Measurements from ENCODE around the gene PRAMEF1.
"Not testable (repeated sequence)": the region's sequence is repeated elsewhere in the genome, so short reads cannot be mapped to it uniquely, and the experiment has no call there.

PRAMEF1 gene, protein sequence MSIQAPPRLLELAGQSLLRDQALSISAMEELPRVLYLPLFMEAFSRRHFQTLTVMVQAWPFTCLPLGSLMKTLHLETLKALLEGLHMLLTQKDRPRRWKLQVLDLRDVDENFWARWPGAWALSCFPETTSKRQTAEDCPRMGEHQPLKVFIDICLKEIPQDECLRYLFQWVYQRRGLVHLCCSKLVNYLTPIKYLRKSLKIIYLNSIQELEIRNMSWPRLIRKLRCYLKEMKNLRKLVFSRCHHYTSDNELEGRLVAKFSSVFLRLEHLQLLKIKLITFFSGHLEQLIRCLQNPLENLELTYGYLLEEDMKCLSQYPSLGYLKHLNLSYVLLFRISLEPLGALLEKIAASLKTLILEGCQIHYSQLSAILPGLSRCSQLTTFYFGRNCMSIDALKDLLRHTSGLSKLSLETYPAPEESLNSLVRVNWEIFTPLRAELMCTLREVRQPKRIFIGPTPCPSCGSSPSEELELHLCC

DNA sequence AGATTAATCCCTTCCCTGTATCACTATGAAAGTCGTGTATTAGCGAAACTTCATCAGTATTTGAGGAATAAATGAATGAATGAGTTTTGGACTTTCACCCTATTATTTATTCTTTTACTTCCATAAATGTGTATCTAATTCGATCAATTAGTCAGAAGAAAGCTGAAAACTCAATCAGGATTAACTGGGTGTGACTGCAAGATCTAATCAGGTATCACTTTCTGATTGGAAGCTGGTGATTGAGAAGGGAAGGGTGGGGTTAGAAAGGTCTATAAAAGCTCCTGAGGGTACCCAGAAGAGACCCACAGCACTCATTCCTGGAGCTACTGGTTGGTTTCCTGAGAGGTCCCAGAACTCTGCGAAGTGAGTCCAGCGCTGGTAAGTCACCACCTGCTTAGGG, at the start of gene PRAMEF1:
TSS of gene PRAMEF1 (plus strand) at position 301 of the 400 bp plus-strand sequence. CDS start 1,831 bp downstream, outside the sequence.
- not testable (repeated sequence) for DNase-seq

DNA sequence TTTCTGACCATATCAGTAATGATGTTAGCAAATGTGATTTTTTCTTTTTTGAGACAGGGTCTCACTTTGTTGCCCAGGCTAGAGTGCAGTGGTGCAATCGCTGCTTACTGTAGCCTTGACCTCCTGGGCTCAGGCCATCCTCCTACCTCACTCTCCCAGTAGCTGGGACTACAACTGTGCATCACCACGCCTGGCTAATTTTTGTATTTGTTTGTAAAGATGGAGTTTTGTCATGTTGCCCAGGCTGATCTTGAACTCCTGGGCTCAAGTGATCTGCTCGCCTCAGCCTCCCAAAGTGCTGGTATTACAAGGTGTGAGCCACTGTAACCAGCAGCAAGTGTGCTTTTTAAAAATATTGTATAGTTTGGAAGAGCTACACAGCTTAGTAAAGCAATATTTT, 49.3 kb upstream of the PRAMEF1 start:
- no peak for DNase-seq

GRCh38 chr1:12745126-12745991, 45.8 kb upstream of the PRAMEF1 start:
- no peak for DNase-seq

DNA sequence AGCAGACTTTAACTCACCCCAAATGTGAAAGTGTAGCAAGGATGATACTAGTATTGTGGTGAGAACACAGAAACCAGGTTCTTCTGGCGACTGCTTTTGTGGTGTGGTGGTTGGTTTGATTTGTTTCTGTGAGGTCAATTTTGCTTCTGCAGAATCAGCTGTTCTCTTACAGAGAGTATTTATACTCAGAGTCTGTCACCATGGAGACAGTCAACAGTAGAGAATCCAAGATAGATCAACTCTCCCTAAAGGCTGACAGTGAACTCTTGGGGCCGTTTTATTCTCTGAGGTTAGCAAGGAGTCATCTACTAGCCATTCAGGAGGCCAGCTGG, 45.2 kb upstream of the PRAMEF1 start, which contains the start of gene CFAP107:
TSS of gene CFAP107 (plus strand) at position 209 of the 332 bp plus-strand sequence. CDS start 231 bp downstream, outside the sequence.
- no peak for DNase-seq

GRCh38 chr1:12748778-12749355, 42.3 kb upstream of the PRAMEF1 start:
- DNase-seq = no peak

GRCh38 chr1:12754738-12755137, 36.5 kb upstream of the PRAMEF1 start:
- no peak for DNase-seq

- DNase-seq = no peak
Observed at GRCh38 chr1:12756273-12756672, 34.9 kb upstream of the PRAMEF1 start.

DNA sequence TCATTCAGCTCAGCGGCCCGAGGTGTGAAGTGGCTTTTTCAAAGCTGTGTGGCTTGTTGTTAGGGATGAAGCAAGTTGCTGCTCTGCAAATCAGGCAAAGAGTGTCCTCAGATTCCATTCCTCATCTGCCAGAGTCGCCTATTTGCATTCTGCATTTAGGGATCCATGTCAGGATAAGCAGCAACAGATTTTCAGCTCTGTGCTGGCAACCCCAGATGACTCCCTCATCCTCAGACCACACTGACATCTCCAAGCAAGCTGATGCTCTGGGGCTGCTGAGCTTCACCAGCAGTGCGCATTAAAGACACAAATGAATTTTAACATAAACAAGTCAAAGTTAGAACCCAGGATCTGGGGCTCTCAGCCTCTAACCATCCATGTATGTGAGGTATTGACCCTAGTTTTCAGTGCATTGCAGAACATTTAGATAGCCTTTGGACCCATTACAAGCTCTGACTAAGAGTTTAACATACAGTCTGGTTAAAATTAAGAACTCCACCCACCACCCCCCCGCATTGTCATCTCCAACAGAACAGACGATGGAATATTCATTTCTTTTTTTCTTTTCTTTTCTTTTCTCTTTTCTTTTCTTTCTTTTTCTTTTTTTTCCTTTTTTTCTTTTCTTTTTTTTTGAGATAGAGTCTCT, 34.3 kb upstream of the PRAMEF1 start:
- no peak for DNase-seq

GRCh38 chr1:12757836-12758235, 33.4 kb upstream of the PRAMEF1 start:
- DNase-seq = no peak

DNA sequence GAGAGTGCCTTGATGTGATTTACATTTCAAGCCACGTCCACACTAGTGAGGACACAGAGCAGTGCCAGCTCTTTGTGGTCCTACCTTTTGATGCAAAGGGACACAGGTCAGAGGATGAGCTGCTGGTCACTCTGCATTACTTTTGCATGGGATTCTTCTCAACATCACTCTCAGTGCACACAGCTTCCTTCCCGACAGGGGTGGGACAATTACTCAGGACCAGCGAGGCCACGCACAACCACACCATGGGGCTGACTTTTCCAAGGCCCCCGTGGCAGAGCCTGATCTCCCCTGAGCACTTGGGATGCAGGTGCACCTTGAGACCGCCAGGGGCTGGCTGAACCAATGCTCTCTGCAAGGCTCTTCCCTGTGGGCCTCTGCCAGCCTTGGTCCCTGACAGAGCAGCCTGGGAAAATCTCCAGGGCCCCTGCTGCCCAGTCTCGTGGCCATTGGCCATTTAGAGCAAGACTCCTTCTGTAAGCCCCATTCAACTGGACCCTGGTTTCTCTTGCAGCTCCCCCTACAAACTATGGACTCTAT, 30.9 kb upstream of the PRAMEF1 start:
- no peak for DNase-seq

DNA sequence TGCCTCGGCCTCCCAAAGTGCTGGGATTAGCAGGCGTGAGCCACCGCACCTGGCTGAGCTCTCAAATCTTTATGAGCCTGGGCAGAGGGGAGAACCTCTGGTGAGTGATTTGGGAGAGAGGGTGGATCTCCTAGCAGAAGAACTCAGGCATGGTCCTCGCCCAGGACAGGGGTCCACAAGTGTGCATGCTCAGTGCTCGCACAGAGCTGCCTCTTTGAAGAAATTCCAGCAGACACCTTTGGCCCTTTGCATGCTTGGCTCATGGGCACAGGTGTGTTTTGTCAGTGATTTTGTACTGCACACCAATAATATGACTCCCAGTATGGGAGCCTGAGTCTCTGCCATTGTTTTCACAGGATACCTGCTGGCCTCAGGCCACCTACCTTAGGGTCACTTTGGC, 29.4 kb upstream of the PRAMEF1 start:
- no peak for DNase-seq

- no peak for DNase-seq
Observed at GRCh38 chr1:12762766-12763165, 28.4 kb upstream of the PRAMEF1 start.

- no peak for DNase-seq
Observed at GRCh38 chr1:12763479-12763878, 27.7 kb upstream of the PRAMEF1 start.

- no peak for DNase-seq
Observed at GRCh38 chr1:12764016-12764415, 27.2 kb upstream of the PRAMEF1 start.

DNA sequence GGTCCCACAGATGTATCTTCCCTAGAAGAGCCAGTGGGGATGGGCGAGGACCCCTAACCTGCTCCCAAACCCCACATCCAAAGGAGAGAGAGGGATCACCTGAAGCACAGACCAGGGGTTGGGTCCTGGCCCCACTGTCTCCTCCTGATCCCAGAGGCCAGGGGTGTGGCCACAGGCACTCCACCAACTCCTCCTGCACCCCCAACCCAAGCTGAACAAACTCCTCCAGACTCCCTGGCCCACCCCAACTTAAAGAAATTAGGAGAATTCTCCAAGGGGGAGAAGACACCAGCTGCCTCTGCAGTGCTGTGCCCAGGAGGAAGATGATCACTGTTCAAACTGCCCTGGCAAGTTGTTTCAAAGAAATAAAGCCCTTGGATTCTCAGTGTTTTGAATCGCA, 22.2 kb upstream of the PRAMEF1 start:
- no peak for DNase-seq

DNA sequence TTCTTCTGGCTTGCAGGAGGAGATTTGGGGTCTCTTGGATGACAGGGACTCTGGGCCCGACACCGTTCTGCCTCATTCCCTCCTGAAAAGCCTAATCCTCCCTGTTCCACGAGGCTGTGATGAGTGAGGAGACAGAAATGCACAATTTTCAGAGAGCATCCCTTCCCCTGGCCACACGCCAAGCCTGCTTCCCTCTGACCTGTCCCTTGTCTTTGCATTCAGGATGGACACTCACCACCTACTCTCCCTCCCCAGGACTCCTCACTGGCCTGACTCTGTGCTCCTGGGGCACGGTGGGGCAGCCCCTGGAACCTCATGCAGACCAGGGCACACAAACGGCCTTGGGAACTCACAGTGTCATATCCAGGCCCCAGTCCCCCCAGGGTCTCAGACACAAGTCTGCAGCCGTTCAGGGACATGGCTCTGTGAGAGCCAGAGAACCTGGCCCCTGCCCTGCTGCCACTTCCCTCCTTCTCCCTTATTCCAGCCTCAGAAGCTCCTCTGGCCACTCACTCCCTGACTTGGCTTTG, 21.2 kb upstream of the PRAMEF1 start:
- no peak for DNase-seq

DNA sequence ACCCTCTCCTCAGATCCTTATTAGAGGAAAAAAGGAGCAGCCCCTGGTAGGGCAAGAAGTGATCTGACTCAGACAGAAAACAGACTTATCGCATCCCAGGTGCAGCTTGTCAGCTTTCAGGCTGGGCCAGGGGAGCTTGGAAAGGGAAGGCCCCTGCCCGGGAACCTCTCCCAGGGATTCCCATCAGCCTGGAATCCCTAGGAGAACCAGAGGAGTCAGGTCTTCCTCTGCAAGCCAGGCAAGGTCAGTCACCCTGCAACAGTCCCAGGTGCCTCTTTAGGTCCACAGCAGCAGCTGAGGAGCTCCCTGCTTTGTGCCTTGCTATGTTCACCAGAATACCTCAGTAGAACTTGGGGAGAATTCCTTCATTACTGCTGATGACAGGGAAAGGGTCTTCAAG, 20.6 kb upstream of the PRAMEF1 start:
- no peak for DNase-seq

DNA sequence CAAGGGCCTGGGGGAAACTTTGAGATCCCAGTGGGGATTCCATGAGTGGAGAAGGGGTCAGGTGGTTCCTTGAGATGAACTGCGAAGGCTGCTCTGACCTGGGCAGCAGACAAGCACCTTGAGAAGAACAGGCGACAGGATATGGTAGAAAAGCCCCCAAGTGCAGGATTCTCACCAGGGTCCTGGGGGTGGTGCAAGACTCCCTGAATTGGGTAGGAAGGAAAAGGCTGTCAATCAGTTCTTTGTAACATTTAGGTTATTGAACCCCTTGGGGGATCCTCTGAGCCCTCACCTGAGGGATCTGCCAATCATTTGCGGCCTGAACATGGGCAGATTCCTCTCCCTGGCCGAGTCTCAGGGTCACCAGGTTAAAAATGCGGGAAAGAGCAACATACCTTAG, 20.0 kb upstream of the PRAMEF1 start:
- no peak for DNase-seq

GRCh38 chr1:12772520-12772919, 18.7 kb upstream of the PRAMEF1 start:
- no peak for DNase-seq

DNA sequence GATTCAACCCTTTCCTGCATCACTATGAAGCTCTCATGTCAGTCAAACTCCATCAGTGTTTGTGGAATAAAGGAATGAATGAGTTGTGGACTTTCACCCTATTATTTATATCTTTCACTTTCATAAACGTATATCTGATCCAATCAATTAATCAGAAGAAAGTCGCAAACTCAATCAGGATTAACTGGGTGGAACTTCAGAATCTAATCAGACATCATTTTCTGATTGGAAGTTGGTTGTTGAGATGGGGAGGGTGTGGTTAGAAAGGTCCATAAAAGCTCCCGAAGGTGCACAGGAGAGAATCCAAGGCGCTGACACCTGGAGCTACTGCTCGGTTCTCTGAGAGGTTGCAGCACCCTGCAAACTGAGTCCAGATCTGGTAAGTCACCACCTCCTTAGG, 17.8 kb upstream of the PRAMEF1 start, which contains the start of gene PRAMEF12:
TSS of gene PRAMEF12 (plus strand) at position 301 of the 400 bp plus-strand sequence. CDS start 1,130 bp downstream, outside the sequence.
- no peak for DNase-seq

- no peak for DNase-seq
Observed at GRCh38 chr1:12774801-12775345, 16.3 kb upstream of the PRAMEF1 start.
